Measurements from ENCODE around the gene MYT1. TPM values are rescaled to one million over a fixed set of nuclear protein-coding genes. Genes with fewer than 3 reads are reported as not detected.

MYT1 gene
- total RNA-seq, 3 donors from 2014 or later: 0.12 to 0.76 (median 0.14) TPM

DNA sequence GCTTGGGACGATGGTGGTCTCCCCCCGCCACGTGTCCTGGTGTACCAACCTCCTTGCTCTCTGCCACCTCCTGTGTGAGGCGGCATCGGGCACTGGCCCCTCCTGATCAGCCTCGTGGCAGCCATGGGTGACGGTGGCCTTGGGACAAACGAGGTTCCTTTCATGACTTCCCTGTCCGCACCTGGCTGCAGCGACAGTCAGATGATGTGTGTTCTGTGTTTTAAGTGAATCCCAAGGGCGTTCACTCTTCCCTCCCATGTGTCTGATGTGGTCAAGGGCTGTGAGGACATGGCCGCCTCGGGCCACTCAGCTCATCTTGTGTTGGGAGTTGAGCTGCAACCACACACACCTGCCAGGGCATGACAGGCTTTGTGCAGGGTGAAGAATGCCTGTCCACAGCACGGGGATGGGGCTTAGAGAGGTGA is 60.9 kb downstream of the MYT1 start:
- DNase-seq (no peak), ATAC-seq (no peak)
- intact Hi-C loops (cut with DNase I, micrococcal nuclease): no loop called here
- H3K4me1 ChIP-seq (ENCODE audit: low read depth): peaks cover 8% of the 10 kb centered on the region
- H3K36me3 ChIP-seq (ENCODE audit: low read depth): no peaks in the 10 kb centered on the region
- no peak for TF ChIP-seq CTCF (IDR thresholded peaks at IDR 0.05)
- no peaks in the 10 kb centered on the region for H3K9me3 ChIP-seq
- H3K4me3 ChIP-seq: no peak overlapping the region

DNA sequence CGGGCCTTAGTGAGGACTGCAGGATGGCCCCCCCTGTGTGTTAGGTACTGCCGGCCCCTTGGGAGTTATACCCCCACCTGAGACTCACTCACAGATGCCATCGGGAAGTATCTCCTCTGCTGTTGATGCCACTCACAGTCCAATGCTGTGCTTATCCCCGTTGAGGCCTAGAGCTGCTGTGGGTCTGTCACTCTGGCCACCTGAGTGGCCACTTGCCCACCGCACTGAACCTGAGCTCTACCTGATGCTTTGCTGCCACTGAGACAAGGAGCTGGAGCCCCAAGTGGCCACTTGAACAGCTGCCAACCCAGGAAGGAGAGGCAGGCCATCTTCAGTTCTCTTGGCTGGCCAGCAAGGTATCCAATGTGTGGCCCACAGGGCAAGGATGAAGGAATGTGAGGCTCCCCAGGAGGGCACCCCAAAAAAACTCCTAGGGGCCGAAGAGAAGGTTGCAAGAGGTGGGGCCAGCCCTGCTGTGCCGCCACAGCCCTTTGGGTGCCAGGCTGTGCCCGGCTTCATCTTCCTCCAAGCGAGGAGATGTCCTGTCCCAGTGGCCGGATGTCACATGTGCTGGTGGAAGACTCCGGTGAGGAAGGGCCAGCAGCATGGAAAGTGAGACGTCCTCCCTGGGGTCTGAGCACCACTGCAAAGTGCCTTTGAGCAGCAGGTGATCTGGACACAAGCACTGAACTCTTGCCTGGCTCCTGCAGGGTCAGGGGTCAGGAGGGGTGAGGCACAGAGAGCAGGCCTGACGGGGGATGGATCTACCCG is 61.8 kb downstream of the MYT1 start:
- intact Hi-C loops (cut with DNase I, micrococcal nuclease): no loop called here
- DNase-seq (no peak), ATAC-seq (no peak)
- H3K4me3 ChIP-seq: no peak overlapping the region
- peaks cover 8% of the 10 kb centered on the region for H3K4me1 ChIP-seq (ENCODE audit: low read depth)
- no peaks in the 10 kb centered on the region for H3K36me3 ChIP-seq (ENCODE audit: low read depth)
- no peak for TF ChIP-seq CTCF (IDR thresholded peaks at IDR 0.05)
- H3K9me3 ChIP-seq: no peaks in the 10 kb centered on the region

DNA sequence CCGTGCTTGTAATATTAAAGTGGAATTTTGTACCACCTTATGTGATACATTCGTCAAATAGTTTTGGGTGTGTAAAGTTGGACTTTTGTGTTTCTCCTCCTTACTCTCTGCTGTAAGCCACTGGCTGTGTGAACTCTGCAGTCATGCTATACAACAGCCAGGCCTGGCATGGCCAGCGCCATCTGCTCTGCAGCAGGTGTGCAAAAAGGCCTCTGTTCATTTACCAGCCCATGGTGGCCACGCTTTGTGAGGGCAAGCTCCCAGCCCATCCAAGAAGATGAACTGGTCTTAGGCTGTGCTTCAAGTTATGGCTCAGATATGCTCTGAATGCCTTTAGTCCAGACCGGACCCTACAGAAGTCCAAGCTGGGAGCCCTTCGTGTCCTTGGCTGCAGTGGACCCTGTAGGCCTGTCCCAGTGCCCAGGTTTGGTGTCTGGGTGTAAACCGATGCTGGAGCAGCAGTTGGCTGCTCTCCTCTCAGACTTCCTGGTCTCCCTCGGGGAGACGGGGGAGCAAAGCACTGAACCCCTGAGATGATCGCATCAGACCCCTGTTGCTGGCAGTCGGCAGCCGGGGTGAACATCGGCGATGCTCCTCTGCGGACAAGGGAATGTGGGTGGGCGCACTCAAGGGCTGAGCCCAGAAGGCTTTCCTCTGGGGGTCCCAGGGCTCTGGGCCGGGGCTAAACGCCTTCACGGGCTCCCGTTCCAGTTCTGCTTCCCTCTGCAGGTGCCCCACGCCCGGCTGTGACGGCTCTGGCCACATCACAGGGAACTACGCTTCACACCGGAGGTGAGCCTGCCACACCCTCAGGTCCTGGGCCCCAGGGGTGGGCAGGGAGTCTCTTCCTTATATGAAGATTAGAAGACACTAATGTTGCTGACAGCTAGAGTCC is 62.7 kb downstream of the MYT1 start:
- ATAC-seq (no peak), DNase-seq (peak in 1 of 3 donors; percentile 62)
- Histone ChIP-seq H3K4me3 (no peak overlapping the region), H3K9me3 (no peaks in the 10 kb centered on the region), H3K4me1 (ENCODE audit: low read depth) (peaks cover 8% of the 10 kb centered on the region), H3K36me3 (ENCODE audit: low read depth) (no peaks in the 10 kb centered on the region)
- no peak for TF ChIP-seq CTCF (IDR thresholded peaks at IDR 0.05)
- intact Hi-C loops (cut with DNase I, micrococcal nuclease): no loop called here

GRCh38 chr20:64228086-64228653 is 63.9 kb downstream of the MYT1 start:
- DNase-seq (peak in 1 of 3 donors; percentile 12), ATAC-seq (no peak)
- Histone ChIP-seq H3K4me1 (ENCODE audit: low read depth) (peaks cover 8% of the 10 kb centered on the region), H3K9me3 (no peaks in the 10 kb centered on the region), H3K36me3 (ENCODE audit: low read depth) (no peaks in the 10 kb centered on the region), H3K4me3 (no peak overlapping the region)
- intact Hi-C loops (cut with DNase I, micrococcal nuclease): no loop called here
- no peak for TF ChIP-seq CTCF (IDR thresholded peaks at IDR 0.05)

- Histone ChIP-seq H3K36me3 (ENCODE audit: low read depth) (no peaks in the 10 kb centered on the region), H3K4me1 (ENCODE audit: low read depth) (peaks cover 8% of the 10 kb centered on the region), H3K9me3 (no peaks in the 10 kb centered on the region), H3K4me3 (no peak overlapping the region)
- intact Hi-C loops (cut with DNase I, micrococcal nuclease): no loop called here
- ATAC-seq (peak; percentile 25), DNase-seq (peak in 2 of 3 donors; percentile 53 to 71)
- no peak for TF ChIP-seq CTCF (IDR thresholded peaks at IDR 0.05)
Measured at GRCh38 chr20:64228751-64229506, 64.7 kb downstream of the MYT1 start.
